Activated T-cell treated with anti-CD3 and anti-CD28 coated beads for 48 hours (primary cell): Measurements from ENCODE around the gene FOXF2.

Experiments
- DNase-seq: peaks from one replicate; pipeline ENCODE4 v3.0.0-alpha.2; 2020; ENCODE audit warnings: low read depth

Gene FOXF2

GRCh38 chr6:1409774-1410465 lies 20.5 kb downstream of the FOXF2 start:
- DNase-seq = no peak

- no peak for DNase-seq
These were observed 23.5 kb downstream of the FOXF2 start for GRCh38 chr6:1412901-1413300.

GRCh38 chr6:1415416-1416063 lies 26.2 kb downstream of the FOXF2 start:
- DNase-seq = no peak

- DNase-seq = no peak
These were observed 26.9 kb downstream of the FOXF2 start for GRCh38 chr6:1416191-1416760.

- DNase-seq = no peak
These were observed 27.4 kb downstream of the FOXF2 start for GRCh38 chr6:1416820-1417219.

GRCh38 chr6:1417718-1418117 lies 28.3 kb downstream of the FOXF2 start:
- DNase-seq = no peak

- DNase-seq = no peak
These were observed 29.3 kb downstream of the FOXF2 start for GRCh38 chr6:1418471-1419191.

- no peak for DNase-seq
These were observed 31.0 kb downstream of the FOXF2 start for GRCh38 chr6:1420382-1420781.

GRCh38 chr6:1422290-1422689 lies 32.9 kb downstream of the FOXF2 start:
- no peak for DNase-seq

GRCh38 chr6:1423578-1423977 lies 34.2 kb downstream of the FOXF2 start:
- no peak for DNase-seq

- DNase-seq = no peak
These were observed 35.0 kb downstream of the FOXF2 start for GRCh38 chr6:1424306-1424927.

- DNase-seq = no peak
These were observed 37.0 kb downstream of the FOXF2 start for GRCh38 chr6:1426416-1426815.

GRCh38 chr6:1435806-1436205 lies 46.4 kb downstream of the FOXF2 start:
- no peak for DNase-seq

GRCh38 chr6:1436334-1437306 lies 47.2 kb downstream of the FOXF2 start:
- DNase-seq = no peak

- no peak for DNase-seq
These were observed 48.4 kb downstream of the FOXF2 start for GRCh38 chr6:1437553-1438406.

GRCh38 chr6:1438471-1438881 lies 49.1 kb downstream of the FOXF2 start:
- no peak for DNase-seq

GRCh38 chr6:1439349-1439748 lies 50.0 kb downstream of the FOXF2 start:
- DNase-seq = no peak

- no peak for DNase-seq
These were observed 53.6 kb downstream of the FOXF2 start for GRCh38 chr6:1442929-1443328.
